HL-60 (cell line): ENCODE measurements around the gene HOXB8.

Experiments used
- CTCF ChIP-seq: IDR thresholded peaks from one replicate; pipeline ENCODE4 v1.5.1; 2011; ENCODE audit warnings: low read length, control low read depth, inconsistent platforms; ENCODE audit not compliant: insufficient read depth
- GABPA ChIP-seq: IDR thresholded peaks from 2 replicates; pipeline ENCODE4 v1.6.1; 2012; ENCODE audit warnings: low read depth
- POLR2AphosphoS5 ChIP-seq: IDR thresholded peaks from 2 replicates; pipeline ENCODE4 v1.6.1; 2012; ENCODE audit warnings: low read depth
- SPI1 ChIP-seq: IDR thresholded peaks from 2 replicates; pipeline ENCODE4 v1.6.1; 2012; ENCODE audit warnings: low read depth, mild to moderate bottlenecking, borderline replicate concordance
- TF ChIP-seq, protein P1 (sequence below): IDR thresholded peaks from 2 replicates; pipeline ENCODE4 v1.6.1; 2012; ENCODE audit warnings: low read depth; ENCODE audit not compliant: insufficient replicate concordance

GRCh38 chr17:48655913-48656312, 40.8 kb upstream of the HOXB8 start:
- TF ChIP-seq CTCF (no peak), POLR2AphosphoS5 (no peak), GABPA (no peak), SPI1 (no peak)
- TF ChIP-seq, protein P1, sequence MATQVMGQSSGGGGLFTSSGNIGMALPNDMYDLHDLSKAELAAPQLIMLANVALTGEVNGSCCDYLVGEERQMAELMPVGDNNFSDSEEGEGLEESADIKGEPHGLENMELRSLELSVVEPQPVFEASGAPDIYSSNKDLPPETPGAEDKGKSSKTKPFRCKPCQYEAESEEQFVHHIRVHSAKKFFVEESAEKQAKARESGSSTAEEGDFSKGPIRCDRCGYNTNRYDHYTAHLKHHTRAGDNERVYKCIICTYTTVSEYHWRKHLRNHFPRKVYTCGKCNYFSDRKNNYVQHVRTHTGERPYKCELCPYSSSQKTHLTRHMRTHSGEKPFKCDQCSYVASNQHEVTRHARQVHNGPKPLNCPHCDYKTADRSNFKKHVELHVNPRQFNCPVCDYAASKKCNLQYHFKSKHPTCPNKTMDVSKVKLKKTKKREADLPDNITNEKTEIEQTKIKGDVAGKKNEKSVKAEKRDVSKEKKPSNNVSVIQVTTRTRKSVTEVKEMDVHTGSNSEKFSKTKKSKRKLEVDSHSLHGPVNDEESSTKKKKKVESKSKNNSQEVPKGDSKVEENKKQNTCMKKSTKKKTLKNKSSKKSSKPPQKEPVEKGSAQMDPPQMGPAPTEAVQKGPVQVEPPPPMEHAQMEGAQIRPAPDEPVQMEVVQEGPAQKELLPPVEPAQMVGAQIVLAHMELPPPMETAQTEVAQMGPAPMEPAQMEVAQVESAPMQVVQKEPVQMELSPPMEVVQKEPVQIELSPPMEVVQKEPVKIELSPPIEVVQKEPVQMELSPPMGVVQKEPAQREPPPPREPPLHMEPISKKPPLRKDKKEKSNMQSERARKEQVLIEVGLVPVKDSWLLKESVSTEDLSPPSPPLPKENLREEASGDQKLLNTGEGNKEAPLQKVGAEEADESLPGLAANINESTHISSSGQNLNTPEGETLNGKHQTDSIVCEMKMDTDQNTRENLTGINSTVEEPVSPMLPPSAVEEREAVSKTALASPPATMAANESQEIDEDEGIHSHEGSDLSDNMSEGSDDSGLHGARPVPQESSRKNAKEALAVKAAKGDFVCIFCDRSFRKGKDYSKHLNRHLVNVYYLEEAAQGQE = no peak
